ENCODE measurements around the gene TBC1D1.

DNA sequence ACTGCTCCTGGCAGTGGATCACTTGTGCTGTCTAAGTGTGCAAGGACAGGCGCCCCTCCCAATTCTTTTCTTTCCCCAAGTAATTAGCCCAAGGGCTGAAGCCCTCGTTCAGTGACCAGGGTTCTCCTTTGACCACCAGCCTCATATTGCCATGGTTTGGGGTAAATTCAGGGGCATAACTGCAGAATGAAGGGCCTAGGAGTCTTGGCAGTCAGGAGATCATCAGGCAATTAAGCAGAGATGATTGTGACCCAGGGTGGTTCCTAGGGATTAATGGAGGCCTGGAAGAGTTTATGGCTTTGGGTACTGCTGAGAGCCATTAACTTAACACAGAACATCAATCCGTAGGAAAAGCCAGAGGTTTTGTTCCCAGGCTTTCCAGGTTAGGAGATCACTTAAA, 240.0 kb downstream of the TBC1D1 start:
- TF ChIP-seq SIN3A (IDR thresholded peaks at IDR 0.05; ENCODE audit: borderline replicate concordance, insufficient read depth, low read depth, low read length) (no peak), POLR2AphosphoS5 (IDR thresholded peaks at IDR 0.05; ENCODE audit: low read depth, low read length) (no peak)
- TF ChIP-seq, protein P1, sequence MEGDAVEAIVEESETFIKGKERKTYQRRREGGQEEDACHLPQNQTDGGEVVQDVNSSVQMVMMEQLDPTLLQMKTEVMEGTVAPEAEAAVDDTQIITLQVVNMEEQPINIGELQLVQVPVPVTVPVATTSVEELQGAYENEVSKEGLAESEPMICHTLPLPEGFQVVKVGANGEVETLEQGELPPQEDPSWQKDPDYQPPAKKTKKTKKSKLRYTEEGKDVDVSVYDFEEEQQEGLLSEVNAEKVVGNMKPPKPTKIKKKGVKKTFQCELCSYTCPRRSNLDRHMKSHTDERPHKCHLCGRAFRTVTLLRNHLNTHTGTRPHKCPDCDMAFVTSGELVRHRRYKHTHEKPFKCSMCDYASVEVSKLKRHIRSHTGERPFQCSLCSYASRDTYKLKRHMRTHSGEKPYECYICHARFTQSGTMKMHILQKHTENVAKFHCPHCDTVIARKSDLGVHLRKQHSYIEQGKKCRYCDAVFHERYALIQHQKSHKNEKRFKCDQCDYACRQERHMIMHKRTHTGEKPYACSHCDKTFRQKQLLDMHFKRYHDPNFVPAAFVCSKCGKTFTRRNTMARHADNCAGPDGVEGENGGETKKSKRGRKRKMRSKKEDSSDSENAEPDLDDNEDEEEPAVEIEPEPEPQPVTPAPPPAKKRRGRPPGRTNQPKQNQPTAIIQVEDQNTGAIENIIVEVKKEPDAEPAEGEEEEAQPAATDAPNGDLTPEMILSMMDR (IDR thresholded peaks at IDR 0.05), result no peak
- TF ChIP-seq, protein P2, sequence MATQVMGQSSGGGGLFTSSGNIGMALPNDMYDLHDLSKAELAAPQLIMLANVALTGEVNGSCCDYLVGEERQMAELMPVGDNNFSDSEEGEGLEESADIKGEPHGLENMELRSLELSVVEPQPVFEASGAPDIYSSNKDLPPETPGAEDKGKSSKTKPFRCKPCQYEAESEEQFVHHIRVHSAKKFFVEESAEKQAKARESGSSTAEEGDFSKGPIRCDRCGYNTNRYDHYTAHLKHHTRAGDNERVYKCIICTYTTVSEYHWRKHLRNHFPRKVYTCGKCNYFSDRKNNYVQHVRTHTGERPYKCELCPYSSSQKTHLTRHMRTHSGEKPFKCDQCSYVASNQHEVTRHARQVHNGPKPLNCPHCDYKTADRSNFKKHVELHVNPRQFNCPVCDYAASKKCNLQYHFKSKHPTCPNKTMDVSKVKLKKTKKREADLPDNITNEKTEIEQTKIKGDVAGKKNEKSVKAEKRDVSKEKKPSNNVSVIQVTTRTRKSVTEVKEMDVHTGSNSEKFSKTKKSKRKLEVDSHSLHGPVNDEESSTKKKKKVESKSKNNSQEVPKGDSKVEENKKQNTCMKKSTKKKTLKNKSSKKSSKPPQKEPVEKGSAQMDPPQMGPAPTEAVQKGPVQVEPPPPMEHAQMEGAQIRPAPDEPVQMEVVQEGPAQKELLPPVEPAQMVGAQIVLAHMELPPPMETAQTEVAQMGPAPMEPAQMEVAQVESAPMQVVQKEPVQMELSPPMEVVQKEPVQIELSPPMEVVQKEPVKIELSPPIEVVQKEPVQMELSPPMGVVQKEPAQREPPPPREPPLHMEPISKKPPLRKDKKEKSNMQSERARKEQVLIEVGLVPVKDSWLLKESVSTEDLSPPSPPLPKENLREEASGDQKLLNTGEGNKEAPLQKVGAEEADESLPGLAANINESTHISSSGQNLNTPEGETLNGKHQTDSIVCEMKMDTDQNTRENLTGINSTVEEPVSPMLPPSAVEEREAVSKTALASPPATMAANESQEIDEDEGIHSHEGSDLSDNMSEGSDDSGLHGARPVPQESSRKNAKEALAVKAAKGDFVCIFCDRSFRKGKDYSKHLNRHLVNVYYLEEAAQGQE (IDR thresholded peaks at IDR 0.05; ENCODE audit: insufficient read depth in 1 of 2, low read depth in 2 of 2, low read length in 1 of 2), result no peak
